GM13977 (cell line): ENCODE results near the gene CLCA2.

Experiments
- DNase-seq: peaks from one replicate; pipeline ENCODE4 v3.0.0; 2012; ENCODE audit warnings: low spot score
- in situ Hi-C: fragments of 300-500 bp; cut with MboI; formaldehyde crosslinking; loops from one replicate; pipeline ENCODE4 v1.12.0; 2022; ENCODE audit warnings: low sequenced_read_pairs, low pct_unique_long_range_greater_than_20kb, mixed read lengths, inconsistent platforms; ENCODE audit not compliant: unreplicated experiment
- TF ChIP-seq, protein P1 (sequence below): IDR thresholded peaks from 2 replicates; pipeline ENCODE4 v1.5.1; 2012; ENCODE audit warnings: mild to moderate bottlenecking, control low read depth; ENCODE audit not compliant: insufficient read depth; ENCODE audit errors: extremely low read depth, missing control alignments

CLCA2 gene

GRCh38 chr1:86382878-86383277, 41.1 kb upstream of the CLCA2 start:
- no peak for DNase-seq
- TF ChIP-seq, protein P1, sequence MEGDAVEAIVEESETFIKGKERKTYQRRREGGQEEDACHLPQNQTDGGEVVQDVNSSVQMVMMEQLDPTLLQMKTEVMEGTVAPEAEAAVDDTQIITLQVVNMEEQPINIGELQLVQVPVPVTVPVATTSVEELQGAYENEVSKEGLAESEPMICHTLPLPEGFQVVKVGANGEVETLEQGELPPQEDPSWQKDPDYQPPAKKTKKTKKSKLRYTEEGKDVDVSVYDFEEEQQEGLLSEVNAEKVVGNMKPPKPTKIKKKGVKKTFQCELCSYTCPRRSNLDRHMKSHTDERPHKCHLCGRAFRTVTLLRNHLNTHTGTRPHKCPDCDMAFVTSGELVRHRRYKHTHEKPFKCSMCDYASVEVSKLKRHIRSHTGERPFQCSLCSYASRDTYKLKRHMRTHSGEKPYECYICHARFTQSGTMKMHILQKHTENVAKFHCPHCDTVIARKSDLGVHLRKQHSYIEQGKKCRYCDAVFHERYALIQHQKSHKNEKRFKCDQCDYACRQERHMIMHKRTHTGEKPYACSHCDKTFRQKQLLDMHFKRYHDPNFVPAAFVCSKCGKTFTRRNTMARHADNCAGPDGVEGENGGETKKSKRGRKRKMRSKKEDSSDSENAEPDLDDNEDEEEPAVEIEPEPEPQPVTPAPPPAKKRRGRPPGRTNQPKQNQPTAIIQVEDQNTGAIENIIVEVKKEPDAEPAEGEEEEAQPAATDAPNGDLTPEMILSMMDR = no peak
- in situ Hi-C loops = loop anchor here (10.0 to 25.0 kb wide), 2 partner anchors 112 to 329 kb away; partner anchors contain the start of gene SH3GLB1

- in situ Hi-C loops = loop anchor here (10.0 to 25.0 kb wide), 2 partner anchors 107 to 324 kb away; partner anchors contain the start of gene SH3GLB1
- TF ChIP-seq, protein P1 = no peak
- DNase-seq = no peak
Measured at GRCh38 chr1:86387916-86388627, 35.9 kb upstream of the CLCA2 start.

- DNase-seq = no peak
- in situ Hi-C loops = loop anchor here (10.0 to 25.0 kb wide), 2 partner anchors 106 to 324 kb away; partner anchors contain the start of gene SH3GLB1
- TF ChIP-seq, protein P1 = no peak
Measured at GRCh38 chr1:86388777-86389176, 35.2 kb upstream of the CLCA2 start.

DNA sequence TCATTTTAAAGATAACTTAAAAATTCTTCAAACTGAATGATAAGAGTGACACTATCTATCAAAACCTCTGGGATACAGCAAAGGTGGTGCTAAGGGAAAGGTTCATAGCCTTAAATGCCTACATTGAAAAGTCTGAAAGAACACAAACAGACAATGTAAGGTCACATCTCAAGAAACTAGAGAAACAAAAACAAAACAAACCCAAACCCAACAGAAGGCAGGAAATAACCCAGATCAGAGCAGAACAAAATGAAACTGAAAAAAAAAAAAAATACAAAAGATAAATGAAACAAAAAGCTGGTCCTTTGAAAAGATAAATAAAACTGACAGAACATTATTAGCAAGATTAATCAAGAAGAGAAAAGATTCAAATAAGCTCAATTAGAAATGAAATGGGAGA, 34.7 kb upstream of the CLCA2 start:
- TF ChIP-seq, protein P1 = no peak
- in situ Hi-C loops = loop anchor here (10.0 to 25.0 kb wide), 2 partner anchors 105 to 323 kb away; partner anchors contain the start of gene SH3GLB1
- DNase-seq = no peak

DNA sequence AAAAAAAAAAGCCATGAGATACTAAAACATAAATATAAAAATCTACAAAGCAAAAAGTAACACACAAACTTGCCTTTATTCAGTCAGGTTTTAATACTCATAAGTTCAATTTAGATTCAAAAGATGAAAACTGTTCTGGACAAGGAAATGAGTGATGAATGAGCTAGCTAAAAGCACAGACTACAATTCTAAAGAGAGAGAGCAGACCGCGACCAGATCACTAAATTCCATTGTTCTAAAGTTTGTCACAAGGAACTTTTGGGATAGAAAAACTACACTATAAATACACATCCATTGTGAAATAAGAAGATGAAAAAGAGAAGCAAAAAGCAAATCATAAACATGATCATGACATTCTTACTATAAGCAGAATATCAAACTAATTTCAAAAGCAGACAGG, 29.6 kb upstream of the CLCA2 start:
- TF ChIP-seq, protein P1 = no peak
- in situ Hi-C loops = loop anchor here (25.0 kb wide), 1 partner anchor 318 kb away; the partner anchor contains the start of gene SH3GLB1
- no peak for DNase-seq

DNA sequence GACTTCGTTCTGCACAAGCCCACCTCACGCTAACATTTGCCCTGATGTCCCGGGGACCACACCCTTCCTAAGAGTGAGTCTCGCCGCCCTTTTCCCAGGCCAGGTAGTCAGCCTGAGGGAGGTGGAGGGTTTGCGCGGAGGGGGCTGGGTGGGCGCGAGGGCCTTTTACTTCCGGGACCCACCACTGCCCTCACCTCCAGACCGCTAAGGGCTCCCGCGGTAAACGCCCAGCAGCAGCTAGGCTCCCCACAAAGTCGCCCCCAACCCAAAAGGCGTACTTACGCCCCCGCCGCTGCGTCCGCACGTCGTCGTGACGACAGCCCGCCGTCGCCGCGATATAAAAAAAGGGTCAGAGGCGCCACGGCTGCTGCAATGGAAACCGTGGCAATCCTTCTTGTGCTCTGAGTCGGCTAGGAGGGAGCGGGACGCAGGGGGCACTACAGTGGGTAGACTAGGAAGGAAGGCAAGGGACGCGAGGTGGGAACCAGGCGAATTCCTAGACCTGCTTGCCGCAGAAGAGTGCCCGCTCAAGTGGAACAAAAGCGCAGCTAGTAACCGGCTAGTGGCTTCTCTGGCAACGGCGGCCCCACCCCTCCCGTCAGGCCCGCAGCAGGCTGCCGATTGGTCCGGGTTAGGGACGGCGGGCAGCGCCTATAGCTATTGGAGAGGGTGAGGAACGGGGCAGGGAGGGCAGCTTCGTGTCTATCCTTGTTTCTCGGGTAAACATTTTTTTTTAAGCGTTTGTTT, 28.0 kb upstream of the CLCA2 start, which contains the start of gene ODF2L:
Gene ODF2L, minus strand, starts transcription at position 573 of the 747 bp plus-strand sequence. CDS start 9,296 bp downstream, outside the sequence.
- TF ChIP-seq, protein P1 = no peak
- peak; percentile 79 for DNase-seq
- in situ Hi-C loops = loop anchor here (25.0 kb wide), 1 partner anchor 316 kb away; the partner anchor contains the start of gene SH3GLB1
